ENCODE data around the gene ZNF574. TPM values are rescaled to one million over a fixed set of nuclear protein-coding genes. Genes with fewer than 3 reads are reported as not detected.
"Not testable (repeated sequence)": the region's sequence is repeated elsewhere in the genome, so short reads cannot be mapped to it uniquely, and the experiment has no call there.

ZNF574 gene
- total and polyA plus RNA-seq, 2 experiments from 2014 or later: 19.4 to 61.2 TPM

DNA sequence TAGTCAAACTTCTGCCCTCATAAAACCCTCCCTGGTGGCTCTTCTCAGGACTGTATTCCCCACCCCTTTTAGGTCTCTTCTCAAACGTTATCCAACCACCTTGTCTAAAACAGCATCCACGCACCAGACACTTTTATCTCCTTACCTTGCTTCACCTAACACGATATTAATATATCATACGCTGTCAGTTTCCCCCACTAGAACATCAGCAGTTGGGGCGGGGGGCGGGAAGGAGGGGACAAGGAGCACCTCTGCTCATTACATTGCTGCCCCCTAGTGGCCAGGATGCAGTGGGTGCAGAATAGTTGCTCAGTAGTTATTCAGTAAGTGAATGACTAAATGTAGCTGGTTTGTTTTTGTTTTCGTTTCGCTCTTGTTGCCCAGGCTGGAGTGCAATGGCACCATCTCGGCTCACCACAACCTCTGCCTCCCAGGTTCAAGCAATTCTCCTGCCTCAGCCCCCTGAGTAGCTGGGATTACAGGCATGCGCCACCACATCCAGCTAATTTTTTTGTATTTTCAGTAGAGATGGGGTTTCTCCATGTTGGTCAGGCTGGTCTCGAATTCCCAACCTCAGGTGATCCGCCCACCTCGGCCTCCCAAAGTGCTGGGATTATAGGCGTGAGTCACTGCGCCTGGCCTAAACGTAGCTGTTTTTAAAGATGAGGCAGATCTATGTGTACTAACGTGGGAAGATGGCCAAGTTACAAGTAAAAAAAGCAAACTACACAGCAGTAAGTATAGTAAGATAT, 41.1 kb upstream of the ZNF574 start:
- Histone ChIP-seq H3K27ac (ENCODE audit: low read depth) (peak overlapping the region; percentile 98), H3K4me2 (peak overlapping the region; percentile 46; the same call in 1 of the 2 replicates), H3K4me1 (ENCODE audit: insufficient read depth) (peaks cover 17% of the 10 kb centered on the region), H3K4me3 (0 out of 2 replicates have a peak overlapping the region, but pooled peaks have one; percentile 19), H3F3A (replicated peaks; ENCODE audit: low read depth) (peaks cover 10% of the 10 kb centered on the region)
- Mint-ChIP-seq H3K4me3 (peak overlapping the region; percentile 36; the same call in 2 of the 3 replicates), H3K27ac (peak overlapping the region; percentile 92), H3K4me1 (peaks cover 32% of the 10 kb centered on the region), H3K36me3 (ENCODE audit: low read depth) (peaks cover 35% of the 10 kb centered on the region)
- not testable (repeated sequence) for H3K9me2 ChIP-seq (ENCODE audit: insufficient read depth); H3K9me3 Mint-ChIP-seq; H2AFZ ChIP-seq; H3K79me2 ChIP-seq (replicated peaks; ENCODE audit: insufficient read depth); H4K20me1 ChIP-seq (replicated peaks; ENCODE audit: insufficient read depth); H3K27me3 Mint-ChIP-seq (ENCODE audit: insufficient read depth, low read depth, poor library complexity); H3K27me3 ChIP-seq (ENCODE audit: insufficient read depth); H3K36me3 ChIP-seq (ENCODE audit: insufficient read depth)
- DNase-seq (ENCODE audit: low spot score) (peak; percentile 94), ATAC-seq (peak; percentile 80)
- TF ChIP-seq, protein P1, sequence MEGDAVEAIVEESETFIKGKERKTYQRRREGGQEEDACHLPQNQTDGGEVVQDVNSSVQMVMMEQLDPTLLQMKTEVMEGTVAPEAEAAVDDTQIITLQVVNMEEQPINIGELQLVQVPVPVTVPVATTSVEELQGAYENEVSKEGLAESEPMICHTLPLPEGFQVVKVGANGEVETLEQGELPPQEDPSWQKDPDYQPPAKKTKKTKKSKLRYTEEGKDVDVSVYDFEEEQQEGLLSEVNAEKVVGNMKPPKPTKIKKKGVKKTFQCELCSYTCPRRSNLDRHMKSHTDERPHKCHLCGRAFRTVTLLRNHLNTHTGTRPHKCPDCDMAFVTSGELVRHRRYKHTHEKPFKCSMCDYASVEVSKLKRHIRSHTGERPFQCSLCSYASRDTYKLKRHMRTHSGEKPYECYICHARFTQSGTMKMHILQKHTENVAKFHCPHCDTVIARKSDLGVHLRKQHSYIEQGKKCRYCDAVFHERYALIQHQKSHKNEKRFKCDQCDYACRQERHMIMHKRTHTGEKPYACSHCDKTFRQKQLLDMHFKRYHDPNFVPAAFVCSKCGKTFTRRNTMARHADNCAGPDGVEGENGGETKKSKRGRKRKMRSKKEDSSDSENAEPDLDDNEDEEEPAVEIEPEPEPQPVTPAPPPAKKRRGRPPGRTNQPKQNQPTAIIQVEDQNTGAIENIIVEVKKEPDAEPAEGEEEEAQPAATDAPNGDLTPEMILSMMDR (conservative IDR thresholded peaks at IDR 0.05; ENCODE audit: low read depth in 2 of 2): peak; percentile 94 to 100

DNA sequence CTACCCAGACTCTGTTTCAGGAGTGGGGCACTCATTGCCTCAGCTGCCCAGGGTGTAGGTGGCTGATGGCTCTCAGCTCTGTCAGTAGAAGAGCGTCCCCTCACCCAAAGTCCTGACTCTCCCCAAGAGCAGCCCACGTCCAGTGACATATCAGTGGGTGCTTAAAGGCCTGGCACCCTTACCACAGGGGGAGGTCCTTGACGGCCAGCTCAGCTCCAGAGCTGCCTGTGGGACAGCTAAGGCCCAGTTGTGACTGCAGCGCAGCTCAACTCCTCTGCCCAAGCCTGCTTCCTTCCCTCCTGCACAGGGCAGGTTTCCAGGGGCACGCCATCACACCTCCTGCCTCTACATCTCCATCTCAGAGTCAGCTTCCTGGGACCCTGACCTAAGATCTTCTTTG, 38.3 kb upstream of the ZNF574 start:
- DNase-seq (ENCODE audit: low spot score): no peak
- no peaks in the 10 kb centered on the region; the same call in 1 of the 2 replicates for H4K20me1 ChIP-seq (replicated peaks; ENCODE audit: insufficient read depth)
- H3K9me2 ChIP-seq (ENCODE audit: insufficient read depth): no peaks in the 10 kb centered on the region
- H3K4me1 ChIP-seq (ENCODE audit: insufficient read depth): peaks cover 9% of the 10 kb centered on the region
- Mint-ChIP-seq H3K27me3 (ENCODE audit: insufficient read depth, low read depth, poor library complexity) (peaks cover 6% of the 10 kb centered on the region), H3K36me3 (ENCODE audit: low read depth) (peaks cover 46% of the 10 kb centered on the region), H3K9me3 (no peaks in the 10 kb centered on the region; the same call in 1 of the 3 replicates), H3K4me3 (no peak overlapping the region), H3K27ac (no peak overlapping the region), H3K4me1 (peaks cover 17% of the 10 kb centered on the region)
- peaks cover 10% of the 10 kb centered on the region; the same call in 1 of the 2 replicates for H3F3A ChIP-seq (replicated peaks; ENCODE audit: low read depth)
- H3K79me2 ChIP-seq (replicated peaks; ENCODE audit: insufficient read depth): no peaks in the 10 kb centered on the region
- H3K27me3 ChIP-seq (ENCODE audit: insufficient read depth): no peaks in the 10 kb centered on the region
- H2AFZ ChIP-seq: no peak overlapping the region
- H3K4me3 ChIP-seq: no peak overlapping the region
- H3K4me2 ChIP-seq: no peak overlapping the region
- peaks cover 8% of the 10 kb centered on the region; the same call in 1 of the 2 replicates for H3K36me3 ChIP-seq (ENCODE audit: insufficient read depth)
- no peak overlapping the region for H3K27ac ChIP-seq (ENCODE audit: low read depth)
- ATAC-seq: no peak
- TF ChIP-seq, protein P2, sequence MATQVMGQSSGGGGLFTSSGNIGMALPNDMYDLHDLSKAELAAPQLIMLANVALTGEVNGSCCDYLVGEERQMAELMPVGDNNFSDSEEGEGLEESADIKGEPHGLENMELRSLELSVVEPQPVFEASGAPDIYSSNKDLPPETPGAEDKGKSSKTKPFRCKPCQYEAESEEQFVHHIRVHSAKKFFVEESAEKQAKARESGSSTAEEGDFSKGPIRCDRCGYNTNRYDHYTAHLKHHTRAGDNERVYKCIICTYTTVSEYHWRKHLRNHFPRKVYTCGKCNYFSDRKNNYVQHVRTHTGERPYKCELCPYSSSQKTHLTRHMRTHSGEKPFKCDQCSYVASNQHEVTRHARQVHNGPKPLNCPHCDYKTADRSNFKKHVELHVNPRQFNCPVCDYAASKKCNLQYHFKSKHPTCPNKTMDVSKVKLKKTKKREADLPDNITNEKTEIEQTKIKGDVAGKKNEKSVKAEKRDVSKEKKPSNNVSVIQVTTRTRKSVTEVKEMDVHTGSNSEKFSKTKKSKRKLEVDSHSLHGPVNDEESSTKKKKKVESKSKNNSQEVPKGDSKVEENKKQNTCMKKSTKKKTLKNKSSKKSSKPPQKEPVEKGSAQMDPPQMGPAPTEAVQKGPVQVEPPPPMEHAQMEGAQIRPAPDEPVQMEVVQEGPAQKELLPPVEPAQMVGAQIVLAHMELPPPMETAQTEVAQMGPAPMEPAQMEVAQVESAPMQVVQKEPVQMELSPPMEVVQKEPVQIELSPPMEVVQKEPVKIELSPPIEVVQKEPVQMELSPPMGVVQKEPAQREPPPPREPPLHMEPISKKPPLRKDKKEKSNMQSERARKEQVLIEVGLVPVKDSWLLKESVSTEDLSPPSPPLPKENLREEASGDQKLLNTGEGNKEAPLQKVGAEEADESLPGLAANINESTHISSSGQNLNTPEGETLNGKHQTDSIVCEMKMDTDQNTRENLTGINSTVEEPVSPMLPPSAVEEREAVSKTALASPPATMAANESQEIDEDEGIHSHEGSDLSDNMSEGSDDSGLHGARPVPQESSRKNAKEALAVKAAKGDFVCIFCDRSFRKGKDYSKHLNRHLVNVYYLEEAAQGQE (IDR thresholded peaks at IDR 0.05; ENCODE audit: unreplicated experiment): no peak
- TF ChIP-seq, protein P1 (conservative IDR thresholded peaks at IDR 0.05; ENCODE audit: low read depth in 2 of 2): no peak
- TF ChIP-seq ZNF331 (CRISPR knock-in tag; IDR thresholded peaks at IDR 0.05; ENCODE audit: low read depth): no peak
- TF ChIP-seq, protein P3, sequence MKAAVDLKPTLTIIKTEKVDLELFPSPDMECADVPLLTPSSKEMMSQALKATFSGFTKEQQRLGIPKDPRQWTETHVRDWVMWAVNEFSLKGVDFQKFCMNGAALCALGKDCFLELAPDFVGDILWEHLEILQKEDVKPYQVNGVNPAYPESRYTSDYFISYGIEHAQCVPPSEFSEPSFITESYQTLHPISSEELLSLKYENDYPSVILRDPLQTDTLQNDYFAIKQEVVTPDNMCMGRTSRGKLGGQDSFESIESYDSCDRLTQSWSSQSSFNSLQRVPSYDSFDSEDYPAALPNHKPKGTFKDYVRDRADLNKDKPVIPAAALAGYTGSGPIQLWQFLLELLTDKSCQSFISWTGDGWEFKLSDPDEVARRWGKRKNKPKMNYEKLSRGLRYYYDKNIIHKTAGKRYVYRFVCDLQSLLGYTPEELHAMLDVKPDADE (IDR thresholded peaks at IDR 0.05): no peak
- no peak for TF ChIP-seq STAT1 (IDR thresholded peaks at IDR 0.05; ENCODE audit: unreplicated experiment)
- no peak for TF ChIP-seq POLR2AphosphoS5 (IDR thresholded peaks at IDR 0.05; ENCODE audit: low read depth)
- TF ChIP-seq NANOG (IDR thresholded peaks at IDR 0.05; ENCODE audit: borderline replicate concordance): no peak
- no peak for TF ChIP-seq EZH2 (IDR thresholded peaks at IDR 0.05; ENCODE audit: low read depth, unreplicated experiment)
- no peak for TF ChIP-seq EZH2phosphoT487 (IDR thresholded peaks at IDR 0.05; ENCODE audit: unreplicated experiment)
- TF ChIP-seq CREB1 (CRISPR knock-in tag; IDR thresholded peaks at IDR 0.05; ENCODE audit: low read depth): no peak
- TF ChIP-seq JUNB (IDR thresholded peaks at IDR 0.05; ENCODE audit: unreplicated experiment): no peak
- TF ChIP-seq ZNF114 (CRISPR knock-in tag; IDR thresholded peaks at IDR 0.05): no peak
